Measurements from ENCODE around the gene OR2V2.

DNA sequence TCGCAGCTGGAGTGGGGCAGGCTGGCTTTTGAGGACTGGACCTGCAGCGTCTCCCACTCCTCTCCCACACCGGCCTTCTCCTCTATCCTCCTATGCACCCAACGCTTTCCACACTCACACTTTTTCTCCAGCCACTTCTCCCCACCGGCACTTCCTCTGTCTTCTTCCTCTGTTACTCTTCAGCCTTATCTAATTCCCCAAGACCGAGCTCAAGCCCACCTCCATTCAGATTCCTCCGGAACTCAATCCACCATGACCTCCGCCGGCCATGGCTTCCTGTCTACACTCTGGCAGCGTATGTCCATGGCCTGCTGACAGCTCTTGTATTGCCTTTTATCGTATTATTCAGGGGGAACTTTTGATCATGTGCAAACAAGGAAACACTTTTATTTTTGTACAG is 15.9 kb upstream of the OR2V2 start:
- TF ChIP-seq, protein P1, sequence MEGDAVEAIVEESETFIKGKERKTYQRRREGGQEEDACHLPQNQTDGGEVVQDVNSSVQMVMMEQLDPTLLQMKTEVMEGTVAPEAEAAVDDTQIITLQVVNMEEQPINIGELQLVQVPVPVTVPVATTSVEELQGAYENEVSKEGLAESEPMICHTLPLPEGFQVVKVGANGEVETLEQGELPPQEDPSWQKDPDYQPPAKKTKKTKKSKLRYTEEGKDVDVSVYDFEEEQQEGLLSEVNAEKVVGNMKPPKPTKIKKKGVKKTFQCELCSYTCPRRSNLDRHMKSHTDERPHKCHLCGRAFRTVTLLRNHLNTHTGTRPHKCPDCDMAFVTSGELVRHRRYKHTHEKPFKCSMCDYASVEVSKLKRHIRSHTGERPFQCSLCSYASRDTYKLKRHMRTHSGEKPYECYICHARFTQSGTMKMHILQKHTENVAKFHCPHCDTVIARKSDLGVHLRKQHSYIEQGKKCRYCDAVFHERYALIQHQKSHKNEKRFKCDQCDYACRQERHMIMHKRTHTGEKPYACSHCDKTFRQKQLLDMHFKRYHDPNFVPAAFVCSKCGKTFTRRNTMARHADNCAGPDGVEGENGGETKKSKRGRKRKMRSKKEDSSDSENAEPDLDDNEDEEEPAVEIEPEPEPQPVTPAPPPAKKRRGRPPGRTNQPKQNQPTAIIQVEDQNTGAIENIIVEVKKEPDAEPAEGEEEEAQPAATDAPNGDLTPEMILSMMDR (IDR thresholded peaks at IDR 0.05; ENCODE audit: low read depth, low read length, poor library complexity, severe bottlenecking) = no peak
- no peak for TF ChIP-seq EZH2phosphoT487 (IDR thresholded peaks at IDR 0.05; ENCODE audit: borderline replicate concordance, low read length)

All from DOHH2 (cell line).